H9 (cell line): ENCODE measurements around the gene NECTIN4. TPM values are rescaled to one million over a fixed set of nuclear protein-coding genes. Genes with fewer than 3 reads are reported as not detected.

Experiments
- DNase-seq: peaks from one replicate; pipeline ENCODE4 v3.0.0-alpha.2; 2017
- H2AFZ ChIP-seq: one replicate; pipeline ENCODE4 v1.6.1; 2013; ENCODE audit warnings: mild to moderate bottlenecking, low read length, control low read depth, moderate library complexity
- H2AK5ac ChIP-seq: 2 replicates; pipeline ENCODE4 v1.6.1; 2013; ENCODE audit warnings: low read length, control low read depth, mixed read lengths; ENCODE audit not compliant: insufficient read length
- H2BK120ac ChIP-seq: one replicate; pipeline ENCODE4 v1.6.1; 2013; ENCODE audit warnings: low read depth, mild to moderate bottlenecking, low read length, control low read depth, inconsistent platforms; ENCODE audit not compliant: poor library complexity, severe bottlenecking
- H2BK12ac ChIP-seq: 2 replicates; pipeline ENCODE4 v1.6.1; 2013; ENCODE audit warnings: low read length, control low read depth, mixed read lengths, low read depth; ENCODE audit not compliant: insufficient read length
- H2BK15ac ChIP-seq: 2 replicates; pipeline ENCODE4 v1.6.1; 2013; ENCODE audit warnings: low read depth, low read length, control low read depth
- H2BK20ac ChIP-seq: one replicate; pipeline ENCODE4 v1.6.1; 2013; ENCODE audit warnings: low read depth, mild to moderate bottlenecking, low read length, control low read depth, inconsistent platforms; ENCODE audit not compliant: poor library complexity, severe bottlenecking
- H2BK5ac ChIP-seq: 2 replicates; pipeline ENCODE4 v1.6.1; 2013; ENCODE audit warnings: low read length, control low read depth, mixed read lengths; ENCODE audit not compliant: insufficient read length
- H3K14ac ChIP-seq: 2 replicates; pipeline ENCODE4 v1.6.1; 2013; ENCODE audit warnings: low read length, control low read depth; ENCODE audit not compliant: insufficient read depth
- H3K18ac ChIP-seq: 2 replicates; pipeline ENCODE4 v1.6.1; 2013; ENCODE audit warnings: low read depth, mild to moderate bottlenecking, mixed read lengths, low read length, control low read depth; ENCODE audit not compliant: insufficient read length
- H3K23ac ChIP-seq: 2 replicates; pipeline ENCODE4 v1.6.1; 2013; ENCODE audit warnings: low read length, control low read depth, mixed read lengths, low read depth; ENCODE audit not compliant: insufficient read length
- H3K23me2 ChIP-seq: 2 replicates; pipeline ENCODE4 v1.6.1; 2013; ENCODE audit warnings: low read depth, mild to moderate bottlenecking, mixed read lengths, low read length, control low read depth; ENCODE audit not compliant: insufficient read length, poor library complexity, severe bottlenecking
- H3K27ac ChIP-seq: 2 replicates; pipeline ENCODE4 v1.5.1; 2013; ENCODE audit warnings: low read length, control low read depth, mixed read lengths, low read depth; ENCODE audit not compliant: insufficient read length
- H3K27me3 ChIP-seq: 2 replicates; pipeline ENCODE4 v1.6.1; 2013; ENCODE audit warnings: low read length, control low read depth, inconsistent platforms; ENCODE audit not compliant: insufficient read depth
- H3K4ac ChIP-seq: 2 replicates; pipeline ENCODE4 v1.6.1; 2013; ENCODE audit warnings: low read depth, mild to moderate bottlenecking, control low read depth, inconsistent platforms, low read length, moderate library complexity
- H3K4me1 ChIP-seq: 2 replicates; pipeline ENCODE4 v1.6.1; 2013; ENCODE audit warnings: low read length, control low read depth, inconsistent platforms; ENCODE audit not compliant: insufficient read depth
- H3K4me2 ChIP-seq: 2 replicates; pipeline ENCODE4 v1.6.1; 2013; ENCODE audit warnings: low read length, control low read depth, mixed read lengths; ENCODE audit not compliant: insufficient read length, insufficient read depth
- H3K56ac ChIP-seq: 2 replicates; pipeline ENCODE4 v1.6.1; 2013; ENCODE audit warnings: low read depth, mild to moderate bottlenecking, mixed read lengths, low read length, control low read depth; ENCODE audit not compliant: insufficient read length
- H3K79me1 ChIP-seq: 2 replicates; pipeline ENCODE4 v1.6.1; 2013; ENCODE audit warnings: low read depth, mild to moderate bottlenecking, moderate library complexity, low read length, control low read depth, inconsistent platforms; ENCODE audit not compliant: insufficient read depth, poor library complexity, severe bottlenecking
- H3K79me2 ChIP-seq: 2 replicates; pipeline ENCODE4 v1.6.1; 2013; ENCODE audit warnings: low read length, control low read depth, inconsistent platforms; ENCODE audit not compliant: insufficient read depth
- H3K9ac ChIP-seq: 2 replicates; pipeline ENCODE4 v1.6.1; 2013; ENCODE audit warnings: low read length, control low read depth, mixed read lengths; ENCODE audit not compliant: insufficient read length; ENCODE audit errors: extremely low read depth
- H3K9me3 ChIP-seq: one replicate; pipeline ENCODE4 v1.6.1; 2013; ENCODE audit warnings: low read depth, low read length, inconsistent platforms; ENCODE audit not compliant: control insufficient read depth
- H3T11ph ChIP-seq: one replicate; pipeline ENCODE4 v1.6.1; 2013; ENCODE audit warnings: mild to moderate bottlenecking, low read length, control low read depth, inconsistent platforms
- H4K20me1 ChIP-seq: one replicate; pipeline ENCODE4 v1.6.1; 2013; ENCODE audit not compliant: control insufficient read depth, insufficient read length, insufficient read depth
- H4K5ac ChIP-seq: 2 replicates; pipeline ENCODE4 v1.6.1; 2013; ENCODE audit warnings: low read depth, mild to moderate bottlenecking, mixed read lengths, low read length, control low read depth; ENCODE audit not compliant: insufficient read length
- H4K8ac ChIP-seq: replicated peaks from 2 replicates; pipeline ENCODE4 v1.6.1; 2013; ENCODE audit warnings: low read length, control low read depth, mixed read lengths, low read depth; ENCODE audit not compliant: insufficient read length
- H4K91ac ChIP-seq: 2 replicates; pipeline ENCODE4 v1.6.1; 2013; ENCODE audit warnings: low read depth, mild to moderate bottlenecking, moderate library complexity, mixed read lengths, low read length, control low read depth; ENCODE audit not compliant: insufficient read length
- H3K27ac Mint-ChIP-seq, 3 experiments: 2 replicates in 2 of 3; 3 replicates in 1 of 3; pipeline ENCODE4 v1.8.0; 2020 to 2021; ENCODE audit warnings: mixed read lengths in 3 of 3, mild to moderate bottlenecking in 1 of 3, moderate library complexity in 1 of 3
- H3K27me3 Mint-ChIP-seq: 2 replicates; pipeline ENCODE4 v1.8.0; 2021; ENCODE audit warnings: low read depth, mild to moderate bottlenecking, moderate library complexity, mixed read lengths
- H3K36me3 Mint-ChIP-seq, 3 experiments: 2 replicates in 2 of 3; 3 replicates in 1 of 3; pipeline ENCODE4 v1.8.0; 2020 to 2021; ENCODE audit warnings: low read depth in 3 of 3, mixed read lengths in 3 of 3; ENCODE audit not compliant: insufficient read depth in 1 of 3
- H3K4me1 Mint-ChIP-seq, 2 experiments: 2 replicates each; pipeline ENCODE4 v1.8.0; 2020; ENCODE audit warnings: mixed read lengths in 2 of 2
- H3K4me3 Mint-ChIP-seq, 2 experiments: 2 replicates in 1 of 2; 3 replicates in 1 of 2; pipeline ENCODE4 v1.8.0; 2020 to 2021; ENCODE audit warnings: mild to moderate bottlenecking in 2 of 2, mixed read lengths in 2 of 2, moderate library complexity in 1 of 2
- H3K9me3 Mint-ChIP-seq, 2 experiments: 2 replicates in 1 of 2; 3 replicates in 1 of 2; pipeline ENCODE4 v1.8.0; 2020; ENCODE audit warnings: mild to moderate bottlenecking in 2 of 2, mixed read lengths in 2 of 2, moderate library complexity in 1 of 2
- WGBS: extraction: QIAGEN DNeasy Blood & Tissue Kit; methylation state at CpG from one replicate; pipeline ENCODE4 v1.1.7; 2013; ENCODE audit warnings: missing lambda C conversion rate, low lambda C conversion rate, mixed read lengths; ENCODE audit not compliant: insufficient read length; ENCODE audit errors: extremely low coverage; 5-methylcytosine and 5-hydroxymethylcytosine counted together
- total RNA-seq: library from RNA; stranded (reverse); gene quantifications from 2 replicates; pipeline ENCODE4 v1.2.1, GENCODE V29; 2021
- TF ChIP-seq, protein P1 (sequence below): fragments of 200-600 bp; sonication (generic); conservative IDR thresholded peaks from 3 replicates; pipeline ENCODE4 v1.8.0; 2021; ENCODE audit warnings: antibody characterized with exemption, mild to moderate bottlenecking

The NECTIN4 gene
- total RNA-seq, 1 experiment from 2014 or later = 0.33 TPM

DNA sequence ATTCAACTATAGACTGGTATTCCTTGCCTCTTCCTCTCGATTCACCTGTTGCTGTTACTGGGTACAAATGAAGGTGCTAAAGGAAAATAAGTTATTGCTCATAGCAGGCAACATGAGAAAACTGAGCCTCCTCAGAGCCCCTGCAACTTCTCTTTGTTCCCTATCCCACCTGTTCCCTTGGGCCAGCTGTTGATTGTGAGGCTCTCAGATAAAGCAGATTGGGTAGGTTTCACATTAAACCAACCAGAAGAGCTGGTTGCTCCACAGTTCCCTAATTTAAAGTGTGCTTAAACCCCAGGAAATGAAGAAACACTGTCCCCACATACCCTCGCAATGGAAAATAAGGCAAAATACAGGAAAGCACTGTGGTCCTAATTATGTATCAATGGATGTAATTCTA is 38.3 kb upstream of the NECTIN4 start:
- H3K4me1 Mint-ChIP-seq = peaks cover 18 to 19% of the 10 kb centered on the region in 2 experiments
- H3K79me1 ChIP-seq = peaks cover 5% of the 10 kb centered on the region

More for the DNA sequence above, 38.3 kb upstream of the NECTIN4 start:
- no peaks in the 10 kb centered on the region; a peak in 1 of 5 replicates for H3K9me3 Mint-ChIP-seq
- H3K9me3 ChIP-seq = no peaks in the 10 kb centered on the region
- no peak overlapping the region for H2AFZ ChIP-seq
- 0 out of 2 replicates have a peak, but pooled peaks cover 4% of the 10 kb centered on the region for H3K79me2 ChIP-seq
- no peak overlapping the region for H2BK12ac ChIP-seq
- TF ChIP-seq, protein P1, sequence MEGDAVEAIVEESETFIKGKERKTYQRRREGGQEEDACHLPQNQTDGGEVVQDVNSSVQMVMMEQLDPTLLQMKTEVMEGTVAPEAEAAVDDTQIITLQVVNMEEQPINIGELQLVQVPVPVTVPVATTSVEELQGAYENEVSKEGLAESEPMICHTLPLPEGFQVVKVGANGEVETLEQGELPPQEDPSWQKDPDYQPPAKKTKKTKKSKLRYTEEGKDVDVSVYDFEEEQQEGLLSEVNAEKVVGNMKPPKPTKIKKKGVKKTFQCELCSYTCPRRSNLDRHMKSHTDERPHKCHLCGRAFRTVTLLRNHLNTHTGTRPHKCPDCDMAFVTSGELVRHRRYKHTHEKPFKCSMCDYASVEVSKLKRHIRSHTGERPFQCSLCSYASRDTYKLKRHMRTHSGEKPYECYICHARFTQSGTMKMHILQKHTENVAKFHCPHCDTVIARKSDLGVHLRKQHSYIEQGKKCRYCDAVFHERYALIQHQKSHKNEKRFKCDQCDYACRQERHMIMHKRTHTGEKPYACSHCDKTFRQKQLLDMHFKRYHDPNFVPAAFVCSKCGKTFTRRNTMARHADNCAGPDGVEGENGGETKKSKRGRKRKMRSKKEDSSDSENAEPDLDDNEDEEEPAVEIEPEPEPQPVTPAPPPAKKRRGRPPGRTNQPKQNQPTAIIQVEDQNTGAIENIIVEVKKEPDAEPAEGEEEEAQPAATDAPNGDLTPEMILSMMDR = no peak
- H4K20me1 ChIP-seq = no peaks in the 10 kb centered on the region
- H3K9ac ChIP-seq = no peak overlapping the region
- H3K23ac ChIP-seq = no peak overlapping the region
- H2BK5ac ChIP-seq = no peak overlapping the region
- H3K18ac ChIP-seq = no peak overlapping the region
- H2BK15ac ChIP-seq = no peak overlapping the region
- no peak overlapping the region for H2BK120ac ChIP-seq
- no peak overlapping the region for H3T11ph ChIP-seq
- no peak overlapping the region for H3K4me2 ChIP-seq
- H4K91ac ChIP-seq = no peak overlapping the region
- no peak overlapping the region for H3K4ac ChIP-seq
- no peak overlapping the region for H3K14ac ChIP-seq
- H3K27me3 ChIP-seq = no peaks in the 10 kb centered on the region
- H3K27me3 Mint-ChIP-seq = no peaks in the 10 kb centered on the region
- H3K56ac ChIP-seq = no peak overlapping the region
- H4K5ac ChIP-seq = no peak overlapping the region
- H3K4me1 ChIP-seq = no peaks in the 10 kb centered on the region
- H4K8ac ChIP-seq = no peak overlapping the region
- peaks cover 8% of the 10 kb centered on the region for H3K23me2 ChIP-seq
- no peak overlapping the region for H3K4me3 Mint-ChIP-seq
- H2AK5ac ChIP-seq = no peak overlapping the region
- no peak for DNase-seq
- WGBS = no CpG with 5 or more reads among the region's 2 CpGs
- H3K27ac ChIP-seq = no peak overlapping the region
- H3K27ac Mint-ChIP-seq = no peak overlapping the region
- peaks cover 27 to 69% (median 67%) of the 10 kb centered on the region in 3 experiments; a peak in 6 of 7 replicates for H3K36me3 Mint-ChIP-seq
- H2BK20ac ChIP-seq = no peak overlapping the region
